ENCODE data around the gene TMEM25.

DNA sequence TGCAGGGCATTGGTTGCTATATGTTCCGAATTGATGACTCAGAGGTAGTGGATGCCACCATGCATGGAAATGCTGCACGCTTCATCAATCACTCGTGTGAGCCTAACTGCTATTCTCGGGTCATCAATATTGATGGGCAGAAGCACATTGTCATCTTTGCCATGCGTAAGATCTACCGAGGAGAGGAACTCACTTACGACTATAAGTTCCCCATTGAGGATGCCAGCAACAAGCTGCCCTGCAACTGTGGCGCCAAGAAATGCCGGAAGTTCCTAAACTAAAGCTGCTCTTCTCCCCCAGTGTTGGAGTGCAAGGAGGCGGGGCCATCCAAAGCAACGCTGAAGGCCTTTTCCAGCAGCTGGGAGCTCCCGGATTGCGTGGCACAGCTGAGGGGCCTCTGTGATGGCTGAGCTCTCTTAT, 9.1 kb upstream of the TMEM25 start:
- TF ChIP-seq, protein P1, sequence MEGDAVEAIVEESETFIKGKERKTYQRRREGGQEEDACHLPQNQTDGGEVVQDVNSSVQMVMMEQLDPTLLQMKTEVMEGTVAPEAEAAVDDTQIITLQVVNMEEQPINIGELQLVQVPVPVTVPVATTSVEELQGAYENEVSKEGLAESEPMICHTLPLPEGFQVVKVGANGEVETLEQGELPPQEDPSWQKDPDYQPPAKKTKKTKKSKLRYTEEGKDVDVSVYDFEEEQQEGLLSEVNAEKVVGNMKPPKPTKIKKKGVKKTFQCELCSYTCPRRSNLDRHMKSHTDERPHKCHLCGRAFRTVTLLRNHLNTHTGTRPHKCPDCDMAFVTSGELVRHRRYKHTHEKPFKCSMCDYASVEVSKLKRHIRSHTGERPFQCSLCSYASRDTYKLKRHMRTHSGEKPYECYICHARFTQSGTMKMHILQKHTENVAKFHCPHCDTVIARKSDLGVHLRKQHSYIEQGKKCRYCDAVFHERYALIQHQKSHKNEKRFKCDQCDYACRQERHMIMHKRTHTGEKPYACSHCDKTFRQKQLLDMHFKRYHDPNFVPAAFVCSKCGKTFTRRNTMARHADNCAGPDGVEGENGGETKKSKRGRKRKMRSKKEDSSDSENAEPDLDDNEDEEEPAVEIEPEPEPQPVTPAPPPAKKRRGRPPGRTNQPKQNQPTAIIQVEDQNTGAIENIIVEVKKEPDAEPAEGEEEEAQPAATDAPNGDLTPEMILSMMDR (IDR thresholded peaks at IDR 0.05; ENCODE audit: low read depth, low read length), result no peak
- TF ChIP-seq EZH2phosphoT487 (IDR thresholded peaks at IDR 0.05; ENCODE audit: low read depth), result no peak

Measured in OCI-LY3 (cell line).